Raji (cell line): ENCODE measurements around the gene APOO.

ENCODE experiments used
- POLR2A ChIP-seq: IDR thresholded peaks from 2 replicates; pipeline ENCODE4 v1.6.1; 2011; ENCODE audit warnings: low read depth, low read length, control low read depth; ENCODE audit not compliant: insufficient read depth

The APOO gene

DNA sequence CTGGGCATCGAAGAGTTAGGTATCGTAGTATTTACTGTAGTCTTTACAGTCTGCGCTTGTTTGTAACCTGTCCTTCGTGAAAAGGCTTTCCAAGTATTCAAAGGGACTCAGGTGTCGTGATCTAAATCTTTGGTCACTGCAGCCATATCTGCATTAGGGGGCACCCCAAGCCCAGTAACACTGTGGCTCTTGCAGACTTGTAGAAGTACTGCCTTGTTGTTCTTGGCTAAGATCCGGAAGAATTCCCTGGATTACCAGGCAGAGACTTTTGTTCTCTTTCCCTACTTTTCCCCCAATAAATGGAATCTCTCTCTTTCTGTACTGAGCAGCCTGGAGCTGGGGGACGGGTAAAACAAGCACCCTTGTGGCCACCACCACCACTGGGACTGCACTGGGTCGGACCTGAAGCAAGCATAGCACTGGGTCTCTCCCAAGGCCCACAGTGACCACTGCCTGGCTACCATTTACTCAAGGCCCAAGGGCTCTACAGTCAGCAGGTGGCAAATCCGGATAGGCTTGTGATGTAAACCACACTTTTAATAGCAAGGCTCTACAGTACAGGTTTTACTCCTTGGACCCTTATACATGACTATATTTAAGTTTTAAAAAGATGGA, 12.1 kb upstream of the APOO start:
- no peak for TF ChIP-seq POLR2A

DNA sequence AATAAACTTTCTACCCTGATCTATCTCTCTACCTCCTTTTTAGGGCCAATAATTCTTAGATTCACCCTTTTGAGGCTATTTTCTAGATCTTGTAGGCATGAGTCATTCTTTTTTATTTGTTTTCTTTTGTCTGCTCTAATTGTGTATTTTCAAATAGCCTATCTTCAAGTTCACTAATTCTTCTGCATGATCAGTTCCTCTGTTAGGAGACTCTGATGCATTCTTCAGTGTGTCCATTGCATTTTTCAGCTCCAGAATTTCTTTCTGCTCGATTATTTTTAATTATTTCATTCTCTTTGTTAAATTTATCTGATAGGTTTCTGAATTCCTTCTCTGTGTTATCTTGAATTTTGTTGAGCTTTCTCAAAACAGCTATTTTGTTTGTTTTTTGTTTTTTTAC, 11.4 kb upstream of the APOO start:
- TF ChIP-seq POLR2A: no peak

- TF ChIP-seq POLR2A: no peak
Measured at GRCh38 chrX:23911126-23911835, 3.5 kb upstream of the APOO start.

GRCh38 chrX:23908219-23909004, 674 bp upstream of the APOO start:
- TF ChIP-seq POLR2A: no peak

GRCh38 chrX:23907111-23907497, 634 bp downstream of the APOO start:
- TF ChIP-seq POLR2A: no peak

GRCh38 chrX:23904096-23904495, 3.6 kb downstream of the APOO start:
- no peak for TF ChIP-seq POLR2A

- no peak for TF ChIP-seq POLR2A
Measured at GRCh38 chrX:23902419-23902818, 5.3 kb downstream of the APOO start.

DNA sequence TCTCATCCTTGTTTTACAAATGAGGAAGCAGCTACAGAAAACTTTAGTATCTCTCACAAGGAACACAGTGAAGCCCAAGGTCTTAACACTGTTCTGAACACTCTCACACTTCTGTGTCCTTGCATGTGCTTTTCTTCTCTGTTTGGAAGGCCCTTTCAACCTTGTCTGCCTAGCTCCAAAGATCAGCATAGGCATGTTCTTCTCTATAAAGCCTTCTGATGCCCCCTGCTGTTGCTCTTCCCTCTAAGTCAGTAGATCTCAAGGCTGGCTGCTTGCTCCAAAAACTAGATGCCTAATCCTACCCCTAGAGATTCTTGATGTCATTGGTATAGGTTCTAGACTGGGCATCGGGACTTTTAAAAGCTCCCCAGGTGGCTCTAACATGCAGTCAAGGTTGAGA, 5.9 kb downstream of the APOO start:
- TF ChIP-seq POLR2A: 0 out of 2 replicates have a peak, but pooled peaks have one; percentile 28

DNA sequence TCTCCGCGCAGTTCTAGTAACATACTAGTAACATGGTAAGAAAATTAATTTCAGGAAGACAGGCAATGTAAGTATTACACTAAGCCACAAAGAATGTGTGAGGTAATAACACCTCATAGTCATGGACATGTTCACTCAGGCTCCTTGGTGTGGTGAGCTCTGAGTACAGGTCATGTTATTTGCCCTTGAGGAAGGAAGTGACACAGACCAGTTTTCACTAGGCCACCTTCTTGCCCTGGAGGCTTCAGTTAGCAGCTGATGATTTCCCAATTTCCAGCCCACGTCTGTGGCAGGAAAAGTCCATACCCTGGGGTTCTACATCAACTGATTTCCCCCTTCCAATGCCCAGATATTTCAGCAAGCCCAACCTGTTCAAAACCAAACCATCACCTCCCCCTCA, 6.7 kb downstream of the APOO start:
- no peak for TF ChIP-seq POLR2A

DNA sequence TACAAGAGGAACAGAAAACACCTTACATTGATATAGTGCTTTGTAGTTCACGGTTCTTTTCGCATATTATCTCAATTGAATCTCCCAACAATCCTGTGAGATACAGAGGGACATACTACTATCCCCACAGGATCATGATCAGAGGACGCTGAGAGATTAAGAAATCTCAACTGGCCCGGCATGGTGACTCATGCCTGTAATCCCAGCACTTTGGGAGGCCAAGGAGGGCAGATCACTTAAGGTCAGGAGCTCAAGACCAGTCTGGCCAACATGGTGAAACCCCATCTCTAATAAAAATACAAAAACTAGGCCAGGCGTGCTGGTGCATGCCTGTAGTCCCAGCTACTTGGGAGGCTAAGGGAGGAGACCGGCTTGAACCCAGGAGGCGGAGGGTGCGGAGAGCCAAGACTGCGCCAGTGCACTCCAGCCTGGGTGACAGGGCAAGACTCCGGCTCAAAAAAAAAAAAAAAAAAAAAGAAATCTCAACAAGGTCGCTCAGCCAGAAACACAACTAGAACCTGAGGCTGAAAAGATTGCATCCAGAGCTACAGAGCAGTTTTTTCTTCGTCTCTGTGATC, 7.4 kb downstream of the APOO start:
- TF ChIP-seq POLR2A: no peak

DNA sequence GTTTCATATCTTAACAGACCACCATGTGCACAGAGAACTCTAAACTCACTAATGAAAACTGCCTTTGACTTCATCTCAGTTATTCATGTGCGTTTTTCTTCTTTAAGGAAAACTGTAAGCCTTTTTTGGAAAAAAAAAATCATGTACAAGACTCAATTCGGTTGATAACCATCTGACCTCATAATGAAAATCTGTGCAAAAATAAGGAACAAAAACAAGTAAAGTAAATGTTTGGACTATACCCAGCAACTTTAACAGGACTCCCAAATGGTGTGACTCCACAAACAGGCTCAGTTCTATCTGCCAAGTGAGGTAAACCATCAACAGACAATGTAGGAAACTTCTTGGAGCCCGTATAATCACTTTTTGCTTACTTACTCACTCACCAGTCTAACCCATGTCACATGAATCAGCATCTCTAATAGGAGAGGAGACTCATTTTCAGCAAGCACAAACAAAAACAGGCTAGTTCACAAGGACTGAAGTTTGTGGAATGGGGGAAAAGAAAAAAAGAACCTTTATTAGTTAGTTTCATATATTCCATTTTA, 9.3 kb downstream of the APOO start:
- TF ChIP-seq POLR2A: no peak

GRCh38 chrX:23896981-23897380, 10.8 kb downstream of the APOO start:
- TF ChIP-seq POLR2A: no peak

DNA sequence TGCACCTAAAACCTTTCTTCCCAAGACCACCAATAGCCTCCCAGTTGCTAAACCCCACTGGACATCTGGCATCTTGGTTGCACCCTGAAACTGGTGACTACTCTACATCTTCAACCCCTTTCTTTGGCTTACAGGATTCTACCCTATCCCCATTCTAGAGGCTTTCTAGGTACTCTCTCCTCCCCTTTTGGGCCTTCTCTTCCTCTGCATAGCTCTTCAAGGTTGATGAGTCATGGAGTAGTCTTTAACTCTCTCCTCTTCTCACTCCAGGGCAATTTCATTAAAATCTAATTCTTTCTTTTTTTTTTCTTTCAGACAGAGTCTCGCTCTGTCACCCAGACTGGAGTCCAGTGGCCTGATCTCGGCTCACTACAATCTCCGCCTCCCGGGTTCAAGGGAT, 16.8 kb downstream of the APOO start:
- TF ChIP-seq POLR2A: no peak

GRCh38 chrX:23888887-23889501, 18.7 kb downstream of the APOO start:
- TF ChIP-seq POLR2A: no peak

- TF ChIP-seq POLR2A: no peak
Measured at GRCh38 chrX:23887918-23888317, 19.8 kb downstream of the APOO start.
